Activated CD4-positive, alpha-beta memory T cell treated with anti-CD3 and anti-CD28 coated beads, Interleukin-2, amount 10 ng/mL, durations not matched to agents 7 days and 5 days (primary cell): ENCODE data around the gene PVALEF. TPM values are rescaled to one million over a fixed set of nuclear protein-coding genes. Genes with fewer than 3 reads are reported as not detected.

ENCODE experiments used
- CTCF ChIA-PET: fragments of 350-600 bp; sonication (Branson Sonifier 250); formaldehyde crosslinking; loops from one replicate; lab custom pipeline; 2021; ENCODE audit warnings: antibody characterized with exemption, inconsistent platforms; lab: Charles Lee
- POLR2A ChIA-PET: fragments of 350-600 bp; sonication (Branson Sonifier 250); formaldehyde crosslinking; loops from one replicate; lab custom pipeline; 2021; ENCODE audit warnings: antibody characterized with exemption; lab: Charles Lee
- DNase-seq: peaks from one replicate; pipeline ENCODE4 v3.0.0-alpha.2; 2020
- H3K27ac Mint-ChIP-seq: one replicate; pipeline ENCODE4 v1.8.0; 2021; ENCODE audit warnings: mild to moderate bottlenecking, mixed read lengths
- H3K27me3 Mint-ChIP-seq: one replicate; pipeline ENCODE4 v1.8.0; 2021; ENCODE audit warnings: mixed read lengths
- H3K36me3 Mint-ChIP-seq: one replicate; pipeline ENCODE4 v1.8.0; 2021; ENCODE audit warnings: low read depth, mixed read lengths
- H3K4me1 Mint-ChIP-seq: one replicate; pipeline ENCODE4 v1.8.0; 2021; ENCODE audit warnings: mixed read lengths
- H3K4me3 Mint-ChIP-seq: one replicate; pipeline ENCODE4 v1.8.0; 2021; ENCODE audit warnings: mild to moderate bottlenecking, mixed read lengths
- H3K9me3 Mint-ChIP-seq: one replicate; pipeline ENCODE4 v1.8.0; 2021; ENCODE audit warnings: mixed read lengths
- total RNA-seq, 2 experiments: library from RNA; stranded (reverse); gene quantifications; one replicate each; pipeline ENCODE4 v1.2.3, GENCODE V29; 2021

PVALEF gene
- total RNA-seq, 2 experiments from 2014 or later: not detected

GRCh38 chr17:81156866-81157805, 8.2 kb upstream of the PVALEF start:
- no peak for DNase-seq
- POLR2A ChIA-PET: no interaction called here
- peaks cover 6% of the 10 kb centered on the region for H3K27me3 Mint-ChIP-seq
- H3K4me3 Mint-ChIP-seq: no peak overlapping the region
- peaks cover 5% of the 10 kb centered on the region for H3K4me1 Mint-ChIP-seq
- H3K9me3 Mint-ChIP-seq: no peaks in the 10 kb centered on the region
- no peaks in the 10 kb centered on the region for H3K36me3 Mint-ChIP-seq
- H3K27ac Mint-ChIP-seq: no peak overlapping the region
- CTCF ChIA-PET: no interaction called here

- Mint-ChIP-seq H3K27ac (no peak overlapping the region), H3K36me3 (no peaks in the 10 kb centered on the region), H3K4me1 (peaks cover 3% of the 10 kb centered on the region), H3K4me3 (no peak overlapping the region), H3K27me3 (peaks cover 6% of the 10 kb centered on the region), H3K9me3 (no peaks in the 10 kb centered on the region)
- CTCF ChIA-PET: no interaction called here
- no peak for DNase-seq
- POLR2A ChIA-PET: no interaction called here
Observed at GRCh38 chr17:81157848-81158687, 7.2 kb upstream of the PVALEF start.

- H3K27ac Mint-ChIP-seq: no peak overlapping the region
- peaks cover 4% of the 10 kb centered on the region for H3K27me3 Mint-ChIP-seq
- H3K36me3 Mint-ChIP-seq: no peaks in the 10 kb centered on the region
- ChIA-PET POLR2A (interaction anchor here (1.0 kb wide), 1 partner anchor 8 kb away, joined by 3 read pairs; no protein-coding TSS in a partner anchor), CTCF (no interaction called here)
- no peaks in the 10 kb centered on the region for H3K4me1 Mint-ChIP-seq
- H3K4me3 Mint-ChIP-seq: no peak overlapping the region
- no peaks in the 10 kb centered on the region for H3K9me3 Mint-ChIP-seq
- no peak for DNase-seq
Observed at GRCh38 chr17:81158688-81159590, 6.4 kb upstream of the PVALEF start.

- Mint-ChIP-seq H3K27ac (no peak overlapping the region), H3K27me3 (peaks cover 6% of the 10 kb centered on the region), H3K36me3 (no peaks in the 10 kb centered on the region), H3K4me3 (no peak overlapping the region), H3K4me1 (no peaks in the 10 kb centered on the region), H3K9me3 (no peaks in the 10 kb centered on the region)
- CTCF ChIA-PET: no interaction called here
- DNase-seq: no peak
- POLR2A ChIA-PET: interaction anchor here (1.0 kb wide), 1 partner anchor 9 kb away, joined by 3 read pairs; no protein-coding TSS in a partner anchor
Observed at GRCh38 chr17:81159611-81160265, 5.6 kb upstream of the PVALEF start.

GRCh38 chr17:81160306-81160705, 5.0 kb upstream of the PVALEF start:
- no peaks in the 10 kb centered on the region for H3K9me3 Mint-ChIP-seq
- H3K27ac Mint-ChIP-seq: no peak overlapping the region
- peaks cover 8% of the 10 kb centered on the region for H3K27me3 Mint-ChIP-seq
- no peaks in the 10 kb centered on the region for H3K4me1 Mint-ChIP-seq
- peak; percentile 22 for DNase-seq
- no peak overlapping the region for H3K4me3 Mint-ChIP-seq
- ChIA-PET POLR2A (no interaction called here), CTCF (no interaction called here)
- H3K36me3 Mint-ChIP-seq: no peaks in the 10 kb centered on the region

- POLR2A ChIA-PET: no interaction called here
- H3K27ac Mint-ChIP-seq: no peak overlapping the region
- peaks cover 8% of the 10 kb centered on the region for H3K27me3 Mint-ChIP-seq
- no peak overlapping the region for H3K4me3 Mint-ChIP-seq
- H3K4me1 Mint-ChIP-seq: no peaks in the 10 kb centered on the region
- no peaks in the 10 kb centered on the region for H3K9me3 Mint-ChIP-seq
- DNase-seq: no peak
- CTCF ChIA-PET: no interaction called here
- H3K36me3 Mint-ChIP-seq: no peaks in the 10 kb centered on the region
Observed at GRCh38 chr17:81160747-81161453, 4.4 kb upstream of the PVALEF start.

GRCh38 chr17:81161536-81161935, 3.8 kb upstream of the PVALEF start:
- DNase-seq: no peak
- H3K27ac Mint-ChIP-seq: no peak overlapping the region
- H3K4me3 Mint-ChIP-seq: no peak overlapping the region
- no peaks in the 10 kb centered on the region for H3K4me1 Mint-ChIP-seq
- peaks cover 8% of the 10 kb centered on the region for H3K27me3 Mint-ChIP-seq
- CTCF ChIA-PET: no interaction called here
- H3K36me3 Mint-ChIP-seq: no peaks in the 10 kb centered on the region
- POLR2A ChIA-PET: no interaction called here
- H3K9me3 Mint-ChIP-seq: no peaks in the 10 kb centered on the region

- DNase-seq: no peak
- Mint-ChIP-seq H3K27me3 (peaks cover 10% of the 10 kb centered on the region), H3K9me3 (no peaks in the 10 kb centered on the region), H3K36me3 (no peaks in the 10 kb centered on the region), H3K4me3 (no peak overlapping the region), H3K27ac (no peak overlapping the region), H3K4me1 (no peaks in the 10 kb centered on the region)
- ChIA-PET POLR2A (no interaction called here), CTCF (no interaction called here)
Observed at GRCh38 chr17:81161972-81162371, 3.3 kb upstream of the PVALEF start.

- H3K27me3 Mint-ChIP-seq: peaks cover 14% of the 10 kb centered on the region
- H3K27ac Mint-ChIP-seq: no peak overlapping the region
- H3K4me1 Mint-ChIP-seq: no peaks in the 10 kb centered on the region
- no peaks in the 10 kb centered on the region for H3K9me3 Mint-ChIP-seq
- no peaks in the 10 kb centered on the region for H3K36me3 Mint-ChIP-seq
- no peak overlapping the region for H3K4me3 Mint-ChIP-seq
- POLR2A ChIA-PET: no interaction called here
- CTCF ChIA-PET: no interaction called here
- DNase-seq: no peak
Observed at GRCh38 chr17:81162491-81162890, 2.8 kb upstream of the PVALEF start.

GRCh38 chr17:81163051-81163695, 2.1 kb upstream of the PVALEF start:
- H3K4me3 Mint-ChIP-seq: no peak overlapping the region
- ChIA-PET POLR2A (no interaction called here), CTCF (no interaction called here)
- H3K27ac Mint-ChIP-seq: no peak overlapping the region
- DNase-seq: no peak
- no peaks in the 10 kb centered on the region for H3K36me3 Mint-ChIP-seq
- no peaks in the 10 kb centered on the region for H3K4me1 Mint-ChIP-seq
- H3K27me3 Mint-ChIP-seq: peaks cover 14% of the 10 kb centered on the region
- H3K9me3 Mint-ChIP-seq: no peaks in the 10 kb centered on the region

- no peaks in the 10 kb centered on the region for H3K9me3 Mint-ChIP-seq
- H3K4me3 Mint-ChIP-seq: no peak overlapping the region
- no peaks in the 10 kb centered on the region for H3K4me1 Mint-ChIP-seq
- no peaks in the 10 kb centered on the region for H3K36me3 Mint-ChIP-seq
- no peak overlapping the region for H3K27ac Mint-ChIP-seq
- peaks cover 14% of the 10 kb centered on the region for H3K27me3 Mint-ChIP-seq
- no peak for DNase-seq
- CTCF ChIA-PET: no interaction called here
- POLR2A ChIA-PET: no interaction called here
Observed at GRCh38 chr17:81163703-81164370, 1.5 kb upstream of the PVALEF start.
